H1 (cell line): ENCODE data around the gene PTPN9. TPM values are rescaled to one million over a fixed set of nuclear protein-coding genes. Genes with fewer than 3 reads are reported as not detected.

Source experiments
- ASH2L ChIP-seq: fragments of 200-600, 300-600 bp; sonication (generic); IDR thresholded peaks from one replicate; pipeline ENCODE4 v1.7.1; 2017; ENCODE audit warnings: low read length
- ATF3 ChIP-seq: IDR thresholded peaks from 2 replicates; pipeline ENCODE4 v1.6.1; 2011; ENCODE audit warnings: low read depth, mild to moderate bottlenecking, low read length; ENCODE audit not compliant: insufficient read depth
- CBX8 ChIP-seq: fragments of 300-800, 300-1000 bp; sonication (generic); IDR thresholded peaks from 2 replicates; pipeline ENCODE4 v1.7.1; 2016; ENCODE audit warnings: low read depth, low read length, borderline replicate concordance
- CEBPB ChIP-seq: IDR thresholded peaks from 2 replicates; pipeline ENCODE4 v1.6.1; 2012; ENCODE audit warnings: low read depth, low read length
- CHD1 ChIP-seq: IDR thresholded peaks from 2 replicates; pipeline ENCODE4 v1.6.1; 2012; ENCODE audit warnings: low read depth, low read length, improper control_type of control experiment
- CHD2 ChIP-seq: IDR thresholded peaks from 2 replicates; pipeline ENCODE4 v1.6.1; 2012; ENCODE audit warnings: low read length, improper control_type of control experiment
- CTCF ChIP-seq, 3 experiments: IDR thresholded peaks; 1 replicate in 2 of 3; 2 replicates in 1 of 3; pipeline versions ENCODE4 v1.5.1 to v1.6.1; 2011; ENCODE audit warnings: low read length in 3 of 3, mild to moderate bottlenecking in 3 of 3, inconsistent platforms in 2 of 3, low read depth in 1 of 3, moderate library complexity in 1 of 3; ENCODE audit not compliant: insufficient read depth in 1 of 3; ENCODE audit errors: control extremely low read depth in 1 of 3
- EZH2 ChIP-seq: fragments of 200-600 bp; sonication (generic); IDR thresholded peaks from 2 replicates; pipeline ENCODE4 v1.7.1; 2012; ENCODE audit warnings: low read depth, mild to moderate bottlenecking, moderate library complexity, low read length, inconsistent platforms; ENCODE audit not compliant: severe bottlenecking
- GABPA ChIP-seq: IDR thresholded peaks from 2 replicates; pipeline ENCODE4 v1.6.1; 2011; ENCODE audit warnings: mild to moderate bottlenecking, low read length, moderate library complexity, borderline replicate concordance; ENCODE audit not compliant: insufficient read depth
- KDM1A ChIP-seq: fragments of 200-600, 300-600 bp; sonication (generic); IDR thresholded peaks from 2 replicates; pipeline ENCODE4 v1.7.1; 2016; ENCODE audit warnings: mild to moderate bottlenecking, low read length, borderline replicate concordance
- KDM5A ChIP-seq: fragments of 200-600 bp; IDR thresholded peaks from 2 replicates; pipeline ENCODE4 v1.7.1; 2012; ENCODE audit warnings: mild to moderate bottlenecking, low read length, inconsistent platforms, mixed read lengths
- PHF8 ChIP-seq: fragments of 200-600 bp; sonication (generic); conservative IDR thresholded peaks from 2 replicates; pipeline ENCODE4 v1.7.1; 2012; ENCODE audit warnings: low read depth, mild to moderate bottlenecking, inconsistent platforms, low read length, moderate library complexity
- RBBP5 ChIP-seq: IDR thresholded peaks from 2 replicates; pipeline ENCODE4 v1.7.1; 2012; ENCODE audit warnings: low read depth, mild to moderate bottlenecking, inconsistent platforms, low read length, moderate library complexity, borderline replicate concordance
- SIX5 ChIP-seq: IDR thresholded peaks from 2 replicates; pipeline ENCODE4 v1.6.1; 2011; ENCODE audit warnings: mild to moderate bottlenecking, low read depth, low read length
- SP2 ChIP-seq: IDR thresholded peaks from 2 replicates; pipeline ENCODE4 v1.6.1; 2012; ENCODE audit warnings: mild to moderate bottlenecking, low read length, inconsistent platforms
- SRF ChIP-seq: IDR thresholded peaks from 2 replicates; pipeline ENCODE4 v1.6.1; 2011; ENCODE audit warnings: mild to moderate bottlenecking, low read depth, low read length, moderate library complexity
- TAF1 ChIP-seq: IDR thresholded peaks from 2 replicates; pipeline ENCODE4 v1.6.1; 2011; ENCODE audit warnings: mild to moderate bottlenecking, low read depth, low read length
- TAF7 ChIP-seq: optimal IDR thresholded peaks from 2 replicates; pipeline ENCODE3; 2011; ENCODE audit warnings: low read depth, mild to moderate bottlenecking, inconsistent platforms, low read length, moderate library complexity, borderline replicate concordance
- TBP ChIP-seq: IDR thresholded peaks from 2 replicates; pipeline ENCODE4 v1.6.1; 2011; ENCODE audit warnings: low read depth, low read length, improper control_type of control experiment
- USF2 ChIP-seq: IDR thresholded peaks from 2 replicates; pipeline ENCODE4 v1.6.1; 2011; ENCODE audit warnings: low read length, improper control_type of control experiment
- YY1 ChIP-seq: IDR thresholded peaks from 2 replicates; pipeline ENCODE4 v1.6.1; 2011; ENCODE audit warnings: low read depth, mild to moderate bottlenecking, low read length
- polyA plus RNA-seq, 7 experiments: library from polyadenylated mRNA; depleted of rRNA in 3 of 7; stranded (reverse) in 5 of 7; unstranded in 2 of 7; fragments of >200 nt in 5 of 7; fragments of 200-250 nt in 2 of 7; gene quantifications; 1 replicate in 5 of 7; 2 replicates in 1 of 7; 4 replicates in 1 of 7; pipeline versions ENCODE4 v1.2.1 to v1.2.3, GENCODE V29; 2011 to 2013; ENCODE audit warnings: missing spikeins in 2 of 7, mixed read lengths in 2 of 7
- total RNA-seq: library from RNA; stranded (reverse); fragmentation: NEBNext Ultra II Directional; extraction: Animal tissue kit (Norgen Biotek cat#: 25700); gene quantifications from 2 replicates; pipeline ENCODE4 v1.2.1, GENCODE V29; 2021

PTPN9 gene
- total and polyA plus RNA-seq, 2 of the 8 experiments (the other 6 are each of a cell fraction or from before 2014, with no cell fraction given) = 46.6 to 57.4 TPM

GRCh38 chr15:75453703-75454470 is 125.2 kb downstream of the PTPN9 start (continued):
- no peak for TF ChIP-seq CTCF (IDR thresholded peaks at IDR 0.05; ENCODE audit: control extremely low read depth in 1 of 3, insufficient read depth in 1 of 3, low read depth in 1 of 3, low read length in 3 of 3)
- TF ChIP-seq RBBP5 = 0 out of 2 replicates have a peak, but pooled peaks have one; percentile 5
- TF ChIP-seq KDM5A = no peak
- TF ChIP-seq TBP = peak; percentile 70
- TF ChIP-seq CBX8 = no peak
- no peak for TF ChIP-seq CHD1
- TF ChIP-seq EZH2 = no peak
- peak; percentile 55 for TF ChIP-seq PHF8
- TF ChIP-seq GABPA = peak; percentile 55; the same call in 1 of the 2 replicates
- no peak for TF ChIP-seq ATF3
- no peak for TF ChIP-seq SIX5
- no peak for TF ChIP-seq KDM1A
- no peak for TF ChIP-seq SRF
- TF ChIP-seq ASH2L = no peak
- no peak for TF ChIP-seq TAF7
- peak; percentile 49 for TF ChIP-seq CHD2
- peak; percentile 84 for TF ChIP-seq TAF1
- no peak for TF ChIP-seq YY1
- peak; percentile 42; the same call in 1 of the 2 replicates for TF ChIP-seq SP2
- TF ChIP-seq USF2 = no peak
- TF ChIP-seq CEBPB = peak; percentile 91
